Measurements from ENCODE around the gene IKZF1.

IKZF1 gene

DNA sequence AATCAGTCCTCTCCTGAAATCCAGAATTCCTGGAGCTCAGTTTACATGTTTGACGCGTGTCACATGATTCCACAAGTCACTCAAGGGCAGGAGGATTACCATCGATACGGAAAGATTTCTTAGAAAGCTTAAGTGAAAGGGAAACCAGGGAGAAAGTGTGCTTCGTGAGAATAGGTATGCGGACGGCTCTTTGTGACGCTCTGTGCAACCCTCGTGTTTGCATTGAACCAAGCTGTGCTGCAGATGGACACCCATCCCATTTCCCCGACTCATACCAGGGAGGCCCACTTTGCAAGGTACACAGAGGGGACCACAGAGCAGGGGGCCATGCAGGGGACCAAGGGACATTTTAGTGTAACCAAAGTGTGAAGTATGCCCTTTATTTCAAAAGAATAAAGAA lies 43.2 kb downstream of the IKZF1 start:
- Histone ChIP-seq H3K27ac (no peak overlapping the region), H3K9ac (no peak overlapping the region), H3K36me3 (peaks cover 73 to 96% (median 92%) of the 10 kb centered on the region in 11 experiments), H3K27me3 (no peaks in the 10 kb centered on the region), H3K4me3 (no peak overlapping the region), H3K4me1 (peaks cover 44 to 68% (median 53%) of the 10 kb centered on the region in 10 experiments), H3K9me3 (replicated peaks in 1 of 11) (no peaks in the 10 kb centered on the region), H4K20me1 (peaks cover 0 to 95% (median 61%) of the 10 kb centered on the region in 11 experiments; a peak in 18 of 22 replicates), H3K4me2 (0 out of 22 replicates have a peak overlapping the region, but pooled peaks of 1 of the 11 experiments have one; percentile 81)
- TF ChIP-seq Cebpa-rat (IDR thresholded peaks at IDR 0.05), result no peak

DNA sequence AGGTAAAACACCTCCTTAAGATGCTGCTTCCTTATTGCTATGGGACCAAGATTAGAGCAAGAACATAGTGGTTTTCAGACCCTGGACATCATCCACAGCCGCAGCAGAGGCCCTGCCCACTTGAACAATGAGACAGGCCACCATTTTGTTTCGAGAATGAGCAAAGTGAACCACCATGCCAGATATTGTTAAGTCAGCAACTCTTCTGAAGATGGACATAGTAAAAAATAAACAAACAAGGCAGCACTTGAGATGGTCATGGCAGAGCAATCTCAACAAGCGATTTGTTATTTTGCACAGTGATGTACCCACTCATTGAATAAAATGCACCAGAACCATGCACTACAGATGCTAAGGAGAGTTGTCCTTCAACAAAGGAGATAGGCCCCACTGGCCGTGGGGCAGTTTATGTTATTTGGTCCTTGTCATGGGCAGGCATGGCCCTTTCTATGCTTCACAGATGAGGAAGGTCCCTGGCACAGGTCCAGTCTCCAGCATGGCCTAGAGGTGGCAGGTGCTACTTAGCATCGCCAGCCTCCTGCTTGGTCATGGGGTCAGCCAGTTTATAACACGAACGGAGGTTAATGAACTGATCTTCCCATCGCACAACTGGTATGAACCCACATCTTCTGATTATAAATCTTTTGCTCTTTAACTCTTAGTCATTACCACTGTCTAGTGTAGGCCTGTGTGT lies 44.1 kb downstream of the IKZF1 start:
- TF ChIP-seq Cebpa-rat (IDR thresholded peaks at IDR 0.05), result no peak
- Histone ChIP-seq H3K4me2 (peak overlapping the region in 7 of 11 experiments; percentile 1 to 81 (median 19); a peak in 6 of 22 replicates), H3K9me3 (replicated peaks in 1 of 11) (no peaks in the 10 kb centered on the region), H3K4me1 (peaks cover 41 to 62% (median 52%) of the 10 kb centered on the region in 10 experiments), H4K20me1 (peaks cover 0 to 98% (median 64%) of the 10 kb centered on the region in 11 experiments; a peak in 19 of 22 replicates), H3K27ac (no peak overlapping the region), H3K36me3 (peaks cover 77 to 100% (median 95%) of the 10 kb centered on the region in 11 experiments), H3K4me3 (no peak overlapping the region), H3K9ac (no peak overlapping the region), H3K27me3 (no peaks in the 10 kb centered on the region)

DNA sequence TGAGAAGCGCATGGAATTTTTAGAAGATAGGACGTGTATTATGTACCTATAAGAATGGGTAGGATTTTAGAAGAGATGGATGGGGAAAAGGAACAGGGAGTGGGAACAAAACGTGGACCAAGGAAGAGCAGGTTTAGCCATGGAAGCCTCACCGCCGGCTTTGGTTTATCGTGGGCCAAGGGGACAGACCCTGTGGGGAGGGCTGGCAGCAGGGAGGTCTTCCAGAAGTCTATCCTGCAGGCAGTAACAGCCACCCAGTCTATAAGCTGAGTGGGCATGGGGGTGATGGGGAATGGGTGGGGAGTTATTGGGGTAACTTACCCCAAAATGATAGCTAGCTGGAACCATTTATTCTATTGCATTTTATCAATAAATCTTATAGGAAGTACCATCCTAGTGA lies 44.9 kb downstream of the IKZF1 start:
- Histone ChIP-seq H3K27ac (no peak overlapping the region), H3K9me3 (replicated peaks in 1 of 11) (no peaks in the 10 kb centered on the region), H3K4me1 (peaks cover 38 to 65% (median 55%) of the 10 kb centered on the region in 10 experiments), H3K4me3 (no peak overlapping the region), H3K36me3 (peaks cover 77 to 100% (median 95%) of the 10 kb centered on the region in 11 experiments), H3K4me2 (peak overlapping the region in 4 of 11 experiments; percentile 7 to 81 (median 49); a peak in 7 of 22 replicates), H4K20me1 (peaks cover 6 to 98% (median 56%) of the 10 kb centered on the region in 11 experiments; a peak in 19 of 22 replicates), H3K27me3 (no peaks in the 10 kb centered on the region), H3K9ac (no peak overlapping the region)
- TF ChIP-seq Cebpa-rat (IDR thresholded peaks at IDR 0.05), result no peak

DNA sequence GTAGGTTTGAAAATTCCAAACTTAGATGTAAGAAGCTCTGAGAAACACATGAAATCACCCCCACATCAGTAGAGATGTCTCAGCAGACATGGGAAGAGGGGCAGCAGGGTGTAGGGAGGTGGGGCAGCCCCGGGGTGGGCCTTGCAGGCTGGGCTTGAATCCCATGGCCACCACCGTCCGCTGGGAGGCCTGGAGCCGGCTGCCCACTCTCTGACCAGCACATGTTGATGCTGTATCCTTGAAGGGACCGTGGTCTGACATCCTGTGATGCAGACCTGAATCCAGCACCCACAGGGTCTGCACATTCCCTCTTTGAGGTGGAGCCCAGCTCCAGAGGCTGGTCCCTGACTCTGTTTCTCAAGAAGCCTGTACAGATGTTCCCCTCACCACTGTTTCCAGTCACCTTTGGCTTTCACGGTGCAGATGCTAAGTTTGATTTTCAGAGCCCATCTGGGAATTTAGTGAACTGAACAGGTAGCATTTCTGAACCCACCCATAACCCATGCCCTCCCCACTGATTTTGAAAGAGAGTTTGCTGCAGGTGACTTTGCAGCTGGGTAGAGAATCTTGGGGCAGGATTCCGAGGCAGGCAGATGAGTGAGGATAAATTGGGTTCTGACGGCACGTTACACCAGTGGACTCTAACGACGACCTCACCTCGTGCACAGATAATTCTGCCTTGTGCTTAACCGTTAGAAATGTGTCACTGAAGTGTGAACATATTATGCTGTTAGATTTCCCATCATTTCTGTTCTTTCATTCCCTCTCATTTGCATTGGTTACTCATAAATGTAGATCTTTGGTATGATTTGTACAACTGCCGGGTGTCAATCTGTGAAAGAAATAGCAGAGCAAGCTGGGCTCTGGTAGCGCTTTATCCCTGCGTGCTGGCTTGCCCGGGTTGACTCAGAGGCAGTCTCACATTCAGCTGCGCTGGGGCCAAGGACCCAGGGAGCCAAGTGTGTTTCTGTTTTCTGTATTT lies 45.7 kb downstream of the IKZF1 start:
- peaks cover 75 to 100% (median 95%) of the 10 kb centered on the region in 11 experiments for H3K36me3 ChIP-seq
- peak overlapping the region in 8 of 11 experiments; percentile 5 to 69 (median 50); a peak in 8 of 22 replicates for H3K27ac ChIP-seq
- no peaks in the 10 kb centered on the region for H3K9me3 ChIP-seq (replicated peaks in 1 of 11)

DNA sequence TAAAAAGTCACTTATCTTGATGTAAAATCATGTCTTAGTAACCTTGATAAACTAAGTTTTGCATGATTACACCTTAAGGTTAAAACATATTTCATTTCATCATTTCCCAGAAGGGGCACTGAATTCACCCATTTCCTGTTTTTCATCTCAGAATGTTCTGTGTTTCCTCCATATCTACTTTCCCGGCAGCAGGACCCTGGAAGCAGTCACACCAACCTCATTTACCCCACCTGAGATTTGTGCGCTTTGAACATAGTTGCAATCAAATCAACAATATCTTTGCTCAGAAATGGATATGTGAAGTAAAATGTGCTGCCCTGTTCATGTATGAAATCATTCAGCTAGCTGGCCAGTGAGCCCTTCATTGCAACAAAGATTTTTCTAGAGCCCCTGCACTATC lies 46.8 kb downstream of the IKZF1 start:
- Histone ChIP-seq H3K4me2 (peak overlapping the region; percentile 20 to 87 (median 55); a peak in 21 of 22 replicates), H3K9me3 (replicated peaks in 1 of 11) (no peaks in the 10 kb centered on the region), H3K4me1 (peaks cover 34 to 84% (median 63%) of the 10 kb centered on the region in 10 experiments), H3K27me3 (no peaks in the 10 kb centered on the region), H3K4me3 (no peak overlapping the region), H3K36me3 (peaks cover 64 to 100% (median 93%) of the 10 kb centered on the region in 11 experiments), H3K27ac (peak overlapping the region; percentile 1 to 69 (median 46); a peak in 14 of 22 replicates), H3K9ac (peak overlapping the region in 3 of 11 experiments; percentile 1 to 29 (median 23); a peak in 3 of 22 replicates), H4K20me1 (peaks cover 15 to 98% (median 53%) of the 10 kb centered on the region in 11 experiments; a peak in 17 of 22 replicates)
- no peak for TF ChIP-seq Cebpa-rat (IDR thresholded peaks at IDR 0.05)

More for the DNA sequence above, 45.7 kb downstream of the IKZF1 start:
- H3K4me3 ChIP-seq, result no peak overlapping the region
- H3K9ac ChIP-seq, result no peak overlapping the region; a peak in 1 of 22 replicates
- no peaks in the 10 kb centered on the region for H3K27me3 ChIP-seq
- TF ChIP-seq Cebpa-rat (IDR thresholded peaks at IDR 0.05), result no peak
- H3K4me2 ChIP-seq, result peak overlapping the region; percentile 20 to 87 (median 55)
- peaks cover 37 to 74% (median 57%) of the 10 kb centered on the region in 10 experiments for H3K4me1 ChIP-seq
- peaks cover 15 to 98% (median 56%) of the 10 kb centered on the region in 11 experiments; a peak in 19 of 22 replicates for H4K20me1 ChIP-seq

DNA sequence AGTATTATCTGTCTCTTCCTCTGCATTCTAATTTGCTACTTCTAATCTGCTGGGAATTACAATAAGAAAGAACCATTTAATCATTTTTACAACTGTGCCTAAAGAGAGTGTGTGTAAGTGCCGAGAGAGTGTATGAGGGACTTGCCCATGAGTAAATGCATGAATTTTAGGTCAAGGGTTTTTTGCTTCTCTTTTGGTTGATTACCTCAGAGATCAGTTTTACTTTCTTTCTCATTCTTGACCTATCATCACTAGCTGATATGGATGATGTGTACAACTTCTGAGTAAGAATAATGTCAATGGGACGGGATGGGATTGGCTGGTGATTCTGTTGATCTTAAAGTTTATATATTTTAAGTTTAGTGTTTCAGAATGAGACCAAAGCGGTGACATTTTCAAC lies 47.8 kb downstream of the IKZF1 start:
- Histone ChIP-seq H3K4me2 (peak overlapping the region in 6 of 11 experiments; percentile 48 to 87 (median 68); a peak in 10 of 22 replicates), H3K4me1 (peaks cover 34 to 94% (median 68%) of the 10 kb centered on the region in 10 experiments), H3K27ac (peak overlapping the region in 9 of 11 experiments; percentile 1 to 69 (median 51); a peak in 12 of 22 replicates), H3K9me3 (replicated peaks in 1 of 11) (no peaks in the 10 kb centered on the region), H3K4me3 (no peak overlapping the region), H4K20me1 (peaks cover 15 to 88% (median 50%) of the 10 kb centered on the region in 11 experiments; a peak in 17 of 22 replicates), H3K9ac (no peak overlapping the region), H3K27me3 (no peaks in the 10 kb centered on the region), H3K36me3 (peaks cover 54 to 100% (median 93%) of the 10 kb centered on the region in 11 experiments)
- TF ChIP-seq Cebpa-rat (IDR thresholded peaks at IDR 0.05), result no peak

DNA sequence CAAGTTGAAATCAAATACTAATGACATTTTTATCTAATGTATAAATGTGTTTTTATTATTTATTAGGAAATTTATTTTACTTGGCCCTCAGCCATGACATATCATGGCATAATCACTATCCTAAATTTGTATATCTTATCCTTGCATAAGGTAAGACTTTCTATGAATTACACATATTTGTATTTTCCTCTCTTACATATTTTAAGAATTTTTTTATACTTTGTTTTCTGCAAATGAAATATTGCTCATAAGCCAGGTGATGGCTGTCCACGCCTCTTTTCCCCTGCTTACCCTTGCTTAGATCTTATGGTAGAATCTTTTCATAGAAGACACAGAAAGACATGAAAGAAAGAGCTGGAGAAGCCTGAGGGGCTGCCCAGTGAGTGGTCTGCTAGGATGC lies 48.2 kb downstream of the IKZF1 start:
- no peak for TF ChIP-seq Cebpa-rat (IDR thresholded peaks at IDR 0.05)
- Histone ChIP-seq H3K27me3 (no peaks in the 10 kb centered on the region), H4K20me1 (peaks cover 15 to 83% (median 48%) of the 10 kb centered on the region in 11 experiments; a peak in 17 of 22 replicates), H3K9ac (no peak overlapping the region; a peak in 1 of 22 replicates), H3K36me3 (peaks cover 50 to 100% (median 93%) of the 10 kb centered on the region in 11 experiments), H3K4me3 (no peak overlapping the region), H3K9me3 (replicated peaks in 1 of 11) (no peaks in the 10 kb centered on the region), H3K27ac (peak overlapping the region in 5 of 11 experiments; percentile 6 to 96 (median 29); a peak in 3 of 22 replicates), H3K4me2 (peak overlapping the region in 3 of 11 experiments; percentile 36 to 87 (median 81); a peak in 5 of 22 replicates), H3K4me1 (peaks cover 37 to 99% (median 73%) of the 10 kb centered on the region in 10 experiments)

DNA sequence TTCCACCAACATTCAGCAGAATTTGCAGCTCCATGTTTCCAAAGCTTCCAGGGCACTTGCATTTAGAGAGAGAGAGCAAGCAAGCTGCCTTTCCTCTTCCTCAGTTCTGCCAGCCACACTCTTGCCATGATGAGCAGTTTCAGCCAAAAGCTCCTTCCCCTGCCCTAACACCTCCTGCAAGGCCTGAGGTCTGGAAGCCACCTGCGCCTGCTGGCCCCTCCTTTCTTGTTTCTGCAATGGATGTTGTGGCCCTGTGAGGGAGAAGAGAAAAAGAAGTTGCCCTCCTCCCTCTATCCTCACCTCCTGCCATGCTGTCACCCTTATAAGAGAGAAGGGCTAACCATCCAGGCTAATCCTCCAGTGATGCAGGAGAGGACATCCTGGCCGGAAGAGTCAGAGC lies 48.7 kb downstream of the IKZF1 start:
- no peak overlapping the region; a peak in 1 of 22 replicates for H3K9ac ChIP-seq

More for the DNA sequence above, 48.7 kb downstream of the IKZF1 start:
- Histone ChIP-seq H3K4me2 (peak overlapping the region in 3 of 11 experiments; percentile 36 to 87 (median 81); a peak in 5 of 22 replicates), H3K4me1 (peaks cover 38 to 100% (median 78%) of the 10 kb centered on the region in 10 experiments), H4K20me1 (peaks cover 15 to 81% (median 46%) of the 10 kb centered on the region in 11 experiments; a peak in 17 of 22 replicates), H3K36me3 (peaks cover 46 to 100% (median 93%) of the 10 kb centered on the region in 11 experiments), H3K4me3 (no peak overlapping the region), H3K27ac (peak overlapping the region in 5 of 11 experiments; percentile 6 to 96 (median 29); a peak in 3 of 22 replicates), H3K9me3 (replicated peaks in 1 of 11) (no peaks in the 10 kb centered on the region), H3K27me3 (no peaks in the 10 kb centered on the region)
- no peak for TF ChIP-seq Cebpa-rat (IDR thresholded peaks at IDR 0.05)
